Glomerular visceral epithelial cell (primary cell): Measurements from ENCODE around the gene PTPN1.
"Not testable (repeated sequence)": the region's sequence is repeated elsewhere in the genome, so short reads cannot be mapped to it uniquely, and the experiment has no call there.

Experiments used
- DNase-seq: peaks from one replicate; pipeline ENCODE4 v3.0.0-alpha.2; 2016; ENCODE audit errors: extremely low spot score

Gene PTPN1

DNA sequence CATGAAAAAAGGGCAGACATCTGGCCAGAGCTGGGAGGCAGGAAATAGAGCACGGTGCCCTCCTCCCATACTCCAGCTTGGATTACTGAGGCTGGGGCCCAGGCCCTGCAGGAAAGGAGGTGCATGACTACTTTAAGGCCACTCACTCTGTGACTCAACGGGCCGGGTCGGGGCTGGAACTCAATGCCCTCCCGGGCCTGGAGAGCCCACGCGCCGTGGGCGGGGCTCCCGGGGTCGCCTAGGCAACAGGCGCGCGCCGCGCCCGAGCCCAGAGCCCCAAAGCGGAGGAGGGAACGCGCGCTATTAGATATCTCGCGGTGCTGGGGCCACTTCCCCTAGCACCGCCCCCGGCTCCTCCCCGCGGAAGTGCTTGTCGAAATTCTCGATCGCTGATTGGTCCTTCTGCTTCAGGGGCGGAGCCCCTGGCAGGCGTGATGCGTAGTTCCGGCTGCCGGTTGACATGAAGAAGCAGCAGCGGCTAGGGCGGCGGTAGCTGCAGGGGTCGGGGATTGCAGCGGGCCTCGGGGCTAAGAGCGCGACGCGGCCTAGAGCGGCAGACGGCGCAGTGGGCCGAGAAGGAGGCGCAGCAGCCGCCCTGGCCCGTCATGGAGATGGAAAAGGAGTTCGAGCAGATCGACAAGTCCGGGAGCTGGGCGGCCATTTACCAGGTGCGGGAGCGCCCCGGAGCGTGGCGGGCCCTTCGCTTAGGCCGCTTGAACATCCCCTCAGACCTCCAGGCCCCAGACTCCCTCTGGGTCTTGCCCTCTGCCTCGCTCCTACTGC, at the start of gene PTPN1:
Gene PTPN1, plus strand, starts transcription at position 461 of the 783 bp plus-strand sequence. Its CDS starts 145 bp downstream, at position 606.
- peak; percentile 100 for DNase-seq

DNA sequence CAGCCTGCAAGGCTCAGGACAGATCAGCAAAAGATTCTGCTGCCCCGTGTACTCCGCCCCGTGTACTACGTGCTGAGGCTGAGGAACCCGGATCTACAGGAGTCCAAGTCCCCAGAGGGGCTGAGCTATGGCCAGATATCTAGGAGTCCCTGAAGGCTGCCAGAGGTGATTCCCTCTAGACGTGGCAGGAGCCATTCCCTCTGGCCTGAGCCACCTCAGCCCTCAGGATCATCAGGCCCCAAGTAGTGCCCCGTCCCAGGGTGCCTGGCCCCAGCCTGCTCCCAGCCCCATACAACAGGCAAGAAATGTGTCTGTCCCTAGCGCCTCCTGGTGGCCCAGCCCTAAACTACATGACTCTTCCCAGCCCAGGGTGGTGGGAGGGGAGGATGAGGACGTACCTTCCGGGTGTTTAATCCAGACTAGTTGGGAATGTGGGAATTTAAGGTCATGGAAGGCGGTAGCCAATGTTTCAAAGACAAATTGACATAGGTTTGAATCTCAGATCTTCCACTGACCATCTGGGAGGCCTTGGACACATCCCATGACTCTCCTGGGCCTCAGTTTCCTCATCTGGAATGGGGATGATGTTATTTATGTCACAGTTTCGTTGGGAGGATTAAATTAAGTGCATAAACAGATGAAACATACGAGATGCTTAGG, 49.4 kb upstream of the PTPN1 start:
- DNase-seq, result peak; percentile 88

DNA sequence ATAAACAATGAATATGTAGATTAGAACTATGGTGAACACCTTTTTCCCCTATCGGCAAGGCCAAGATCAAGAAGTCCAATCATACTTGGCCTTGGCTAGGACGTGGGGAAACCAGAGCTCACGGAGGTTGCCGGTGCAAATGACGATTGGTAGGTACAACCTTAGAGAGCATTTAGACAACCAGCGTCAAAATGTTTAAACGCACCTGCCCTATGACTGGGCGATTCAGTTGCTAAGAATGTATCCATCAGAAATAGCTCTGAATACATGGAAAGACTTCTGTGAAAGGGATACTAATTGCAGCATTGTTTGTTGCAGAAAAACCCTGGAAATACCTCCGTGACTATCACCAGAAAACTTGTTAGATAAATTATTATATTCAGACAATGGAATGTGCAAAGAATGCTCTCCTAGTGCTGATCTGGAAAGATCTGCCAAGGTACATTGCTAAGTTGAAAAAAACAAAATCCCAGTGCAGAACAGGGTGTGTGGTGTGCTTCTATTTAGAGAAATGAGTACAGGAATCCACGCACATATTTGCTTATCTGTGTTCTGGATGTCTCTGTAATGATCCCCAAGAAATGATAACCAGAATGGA, 48.0 kb upstream of the PTPN1 start:
- no peak for DNase-seq

DNA sequence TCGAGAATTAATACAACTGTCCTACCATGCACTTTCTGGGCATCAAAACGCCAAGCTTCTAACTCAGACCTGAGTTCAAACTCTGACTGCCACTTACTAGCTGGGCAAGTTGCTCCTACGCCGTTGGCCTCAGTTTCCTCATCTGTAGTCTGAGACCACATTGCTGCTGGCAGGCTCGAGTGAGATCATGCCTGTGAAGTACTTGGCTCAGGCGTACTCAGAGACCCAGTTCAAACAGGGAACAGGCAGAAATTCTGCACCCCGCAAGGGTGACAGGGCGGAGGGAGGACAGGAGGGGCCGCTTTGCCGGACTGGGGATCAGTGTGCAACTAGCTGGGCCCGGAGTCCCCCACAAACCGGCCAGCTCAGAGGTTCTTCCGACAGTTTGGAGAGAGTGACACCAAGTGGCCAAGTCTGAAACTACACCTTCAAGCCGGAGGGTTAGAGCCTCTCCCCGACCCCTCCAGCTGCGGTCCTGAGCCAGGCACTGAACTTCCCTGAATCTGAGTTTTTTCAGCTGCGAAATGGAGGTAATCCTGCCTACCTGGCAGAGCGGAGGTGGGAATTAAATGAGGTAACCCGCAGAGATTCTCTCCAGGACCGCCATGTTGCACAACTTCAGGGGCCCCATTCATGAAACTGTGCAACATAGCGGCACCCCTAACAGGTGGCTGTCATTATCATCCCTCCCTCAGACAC, 46.0 kb upstream of the PTPN1 start:
- DNase-seq, result peak; percentile 72

DNA sequence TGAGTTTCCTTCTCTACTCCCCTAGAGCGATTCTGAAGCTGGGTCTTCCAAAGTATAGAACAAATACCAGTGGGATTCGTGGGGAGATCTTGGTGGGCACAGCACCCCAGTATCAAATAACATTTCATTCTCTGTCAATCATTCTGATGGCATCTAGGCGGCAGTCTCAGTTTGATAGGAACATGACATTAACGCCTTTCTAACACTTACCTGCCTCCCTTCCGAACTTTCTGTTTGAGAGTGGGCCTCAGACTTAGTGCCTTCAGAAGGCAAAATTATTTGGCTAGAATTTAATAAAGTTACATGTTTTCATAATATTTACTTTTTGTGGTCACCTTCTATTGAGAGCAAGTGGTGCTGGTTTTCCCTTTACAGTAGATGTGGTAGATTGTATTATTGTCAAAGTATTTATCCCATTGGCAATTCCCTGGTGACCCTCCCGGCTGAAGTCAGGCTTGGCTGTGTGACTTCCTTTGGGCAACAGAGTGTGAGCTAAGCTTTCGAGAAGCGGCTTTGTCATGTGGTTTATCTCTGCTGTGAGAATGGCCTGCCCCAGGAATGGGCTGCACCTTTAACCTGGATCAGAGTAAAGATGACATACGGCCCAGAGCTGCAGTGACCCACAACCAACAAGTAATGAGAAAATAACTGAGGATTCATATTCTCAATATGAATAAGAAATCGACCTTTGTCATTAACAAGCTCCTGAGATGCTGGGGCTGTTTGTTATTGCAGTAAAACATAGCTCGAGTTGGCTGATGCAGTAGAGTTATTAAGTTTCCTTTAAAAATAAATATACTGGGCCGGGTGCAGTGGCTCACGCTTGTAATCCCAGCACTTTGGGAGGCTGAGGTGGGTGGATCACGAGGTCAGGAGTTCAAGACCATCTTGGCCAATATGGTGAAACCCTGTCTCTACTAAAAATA, 45.2 kb upstream of the PTPN1 start:
- DNase-seq, result no peak

DNA sequence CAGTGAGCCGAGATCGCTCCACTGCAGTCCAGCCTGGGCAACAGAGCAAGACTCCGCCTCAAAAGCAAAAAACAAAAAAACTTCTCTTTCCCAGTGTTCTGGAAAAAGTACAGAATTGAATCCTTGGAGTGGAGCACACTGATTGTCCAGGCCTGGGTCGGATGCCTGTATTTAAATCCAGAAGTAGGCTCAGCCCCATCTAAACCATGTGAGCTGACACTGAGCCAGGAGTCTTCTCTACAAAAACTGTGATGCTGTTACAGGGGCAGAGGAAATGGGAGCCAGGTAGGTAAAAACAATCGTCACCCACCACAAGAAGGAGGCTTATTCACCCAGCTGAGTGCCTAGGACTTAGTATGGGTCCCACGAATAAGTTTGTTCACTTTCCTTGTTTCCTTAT, 43.0 kb upstream of the PTPN1 start:
- DNase-seq, result no peak

DNA sequence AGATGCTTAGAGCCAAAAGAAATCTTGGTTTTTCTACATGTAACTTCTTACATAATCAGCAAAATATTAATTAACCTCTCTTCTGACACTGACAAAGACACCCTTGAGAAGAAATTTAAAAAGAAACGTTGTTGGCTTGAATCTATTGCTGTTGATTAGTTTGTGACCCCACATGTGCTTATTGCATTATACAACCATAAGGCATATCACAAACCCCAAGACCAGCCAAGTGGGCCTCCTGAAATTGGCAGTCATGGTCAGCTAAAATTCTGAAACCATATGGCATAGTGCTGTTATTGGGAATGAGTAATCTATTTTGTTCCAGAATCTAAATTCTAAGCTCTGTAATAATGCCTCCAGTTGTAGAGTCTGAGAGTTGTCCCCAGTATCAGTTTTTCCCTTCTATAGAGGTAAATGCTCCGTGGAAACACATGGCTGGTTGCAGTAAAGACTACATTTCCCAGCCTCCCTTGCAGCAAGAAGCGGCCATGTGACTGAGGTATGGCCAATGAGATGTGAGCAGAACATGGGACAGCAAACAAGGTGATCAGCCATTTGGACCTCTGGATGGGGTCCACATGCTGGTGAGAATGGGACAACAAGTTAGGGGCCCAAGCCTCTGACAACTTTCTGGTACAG, 42.3 kb upstream of the PTPN1 start:
- DNase-seq, result no peak

DNA sequence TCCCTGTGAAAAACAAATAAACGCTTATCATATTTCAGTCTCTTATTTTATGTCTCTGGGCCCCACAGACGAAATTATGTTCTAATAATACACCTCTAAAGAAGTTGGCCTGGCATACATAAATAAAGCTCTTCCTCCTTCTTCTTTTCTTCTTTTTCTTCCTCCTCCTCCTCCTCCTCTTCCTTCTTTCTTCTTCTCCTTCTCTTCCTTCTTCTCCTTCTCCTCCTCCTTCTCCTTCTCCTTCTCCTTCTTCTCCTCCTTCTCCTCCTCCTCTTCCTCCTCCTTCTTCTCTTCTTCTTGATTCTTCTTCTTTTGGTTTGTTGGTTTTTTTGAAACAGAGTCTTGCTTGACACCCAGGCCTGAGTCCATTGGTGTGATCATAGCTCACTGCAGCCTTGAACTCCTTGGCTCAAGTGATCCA, 41.8 kb upstream of the PTPN1 start:
- DNase-seq, result no peak

DNA sequence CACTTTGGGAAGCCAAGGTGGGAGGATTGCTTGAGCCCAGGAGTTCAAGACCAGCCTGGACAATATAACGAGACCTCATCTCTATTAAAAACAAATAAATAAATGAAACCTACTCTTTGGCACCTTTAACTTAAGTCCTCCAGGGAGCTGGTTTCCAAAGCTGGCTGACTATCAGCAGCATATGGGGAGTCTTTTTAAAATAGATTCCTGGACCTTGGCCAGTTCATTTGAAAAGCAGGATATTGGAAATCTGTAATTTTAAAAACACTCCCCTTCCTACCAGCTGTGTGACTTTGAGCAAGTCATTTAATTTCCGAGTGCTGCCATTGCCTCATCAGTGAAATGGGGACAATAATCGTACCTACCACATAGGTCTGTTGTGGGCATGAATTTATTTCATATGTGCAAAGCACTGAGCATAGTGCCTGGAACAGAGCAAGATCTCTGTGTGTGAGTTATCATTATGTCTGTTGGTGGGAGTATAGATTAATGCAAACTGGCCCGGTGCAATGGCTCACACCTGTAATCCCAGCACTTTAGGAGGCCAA, 40.9 kb upstream of the PTPN1 start:
- no peak for DNase-seq

DNA sequence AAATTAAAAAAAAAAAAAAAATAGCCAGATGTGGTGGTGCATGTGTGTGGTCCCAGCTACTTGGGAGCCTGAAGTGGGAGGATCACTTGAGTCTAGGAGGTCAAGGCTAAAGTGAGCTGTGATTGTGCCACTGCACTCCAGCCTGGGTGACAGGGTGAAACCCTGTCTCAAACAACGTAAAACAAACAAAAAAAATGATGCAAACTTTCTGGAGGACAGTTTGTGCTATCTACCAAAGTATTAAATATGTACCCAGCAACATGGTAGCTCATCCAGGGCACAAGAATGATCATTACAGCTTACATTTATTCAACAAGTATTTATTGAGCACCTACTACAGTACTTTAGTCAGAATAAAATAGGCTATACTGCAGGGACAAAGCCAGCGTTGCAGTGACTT, 40.4 kb upstream of the PTPN1 start:
- DNase-seq, result no peak

DNA sequence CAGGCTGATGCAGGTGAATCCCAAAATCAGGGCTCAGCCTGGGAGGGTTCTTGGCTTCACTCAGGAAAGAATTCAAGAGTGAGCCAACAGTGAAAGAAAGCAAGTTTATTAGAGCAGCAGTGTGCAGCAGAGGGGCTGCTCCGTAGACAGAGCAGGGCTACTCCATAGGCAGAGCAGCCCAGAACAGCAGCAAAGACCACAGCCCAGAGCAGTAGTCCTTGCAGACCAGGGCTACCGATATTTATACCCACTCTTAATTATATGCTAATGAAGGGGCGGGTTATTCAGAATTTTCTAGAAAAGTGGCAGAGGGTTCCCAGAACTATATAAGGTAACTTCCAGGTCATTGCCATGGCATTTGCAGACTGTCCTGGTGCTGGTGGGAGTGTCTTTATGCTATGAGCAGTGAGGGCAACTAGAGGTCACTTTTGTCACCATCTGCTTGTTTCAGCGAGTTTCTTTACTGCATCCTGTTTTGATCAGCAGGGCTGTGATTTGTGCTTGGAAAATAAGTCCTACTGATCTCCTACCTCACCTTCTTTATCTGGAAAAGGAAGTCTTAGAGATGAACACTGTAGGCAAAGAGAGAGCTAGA, 39.8 kb upstream of the PTPN1 start:
- no peak for DNase-seq

DNA sequence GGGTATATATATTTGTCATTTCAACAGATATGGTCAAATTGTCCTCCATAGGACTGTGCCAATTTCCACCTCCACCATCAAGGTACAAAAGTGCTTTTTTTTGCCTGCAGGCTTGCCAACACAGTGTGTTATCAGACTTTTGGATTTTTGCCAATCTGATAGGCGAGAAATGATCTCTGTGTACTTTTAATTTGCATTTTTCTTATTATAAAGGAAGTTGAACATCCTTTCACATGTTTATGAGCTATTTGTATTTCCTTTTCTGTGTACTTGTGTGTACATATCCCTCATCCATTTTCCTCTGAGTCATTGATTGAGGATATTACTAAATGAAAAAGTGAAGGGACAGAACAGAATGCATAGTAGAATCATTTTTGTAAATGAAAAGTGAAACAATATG, 39.0 kb upstream of the PTPN1 start:
- DNase-seq, result no peak

DNA sequence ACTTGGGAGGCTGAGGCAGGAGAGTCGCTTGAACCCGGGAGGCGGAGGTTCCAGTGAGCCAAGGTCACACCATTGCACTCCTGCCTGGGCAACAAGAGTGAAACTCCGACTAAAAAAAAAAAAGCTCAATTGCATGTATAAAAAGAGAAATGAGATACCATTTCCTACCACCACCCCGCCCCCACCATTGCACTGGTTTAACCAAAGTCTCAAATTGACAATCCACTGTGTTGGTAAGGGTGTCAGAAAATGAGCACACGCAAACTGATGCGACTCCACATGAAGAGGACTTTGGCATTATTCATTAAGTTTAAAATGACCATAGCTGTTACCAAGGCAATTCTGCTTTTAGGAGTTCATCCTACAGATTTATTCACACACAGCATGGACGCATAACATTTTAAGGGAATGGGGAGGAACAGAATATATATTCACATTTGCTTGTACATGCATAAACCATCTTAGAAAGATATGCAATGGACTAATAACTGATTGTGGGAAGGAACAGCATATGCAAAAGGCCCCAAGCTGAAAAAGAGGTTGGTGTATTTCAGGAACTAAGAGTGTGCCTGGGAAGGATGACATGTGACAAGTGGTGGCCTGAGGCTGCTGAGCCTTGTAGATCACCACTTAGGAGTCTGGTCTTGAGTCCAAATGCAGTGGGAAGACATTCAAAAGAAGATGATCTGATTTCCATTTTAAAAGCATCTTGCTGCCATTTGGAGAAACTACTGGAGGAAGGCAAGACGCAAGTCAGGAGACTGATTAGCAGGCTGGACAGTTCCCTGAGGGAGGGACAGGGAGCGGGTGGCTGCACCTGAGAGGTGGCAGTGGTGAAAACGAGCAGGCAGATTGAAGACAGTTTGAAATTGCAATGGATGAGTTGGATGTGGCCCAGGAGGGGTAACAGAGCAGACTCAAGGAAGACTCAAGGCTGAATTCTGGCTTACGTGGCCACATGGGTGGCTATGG, 37.2 kb upstream of the PTPN1 start:
- no peak for DNase-seq

DNA sequence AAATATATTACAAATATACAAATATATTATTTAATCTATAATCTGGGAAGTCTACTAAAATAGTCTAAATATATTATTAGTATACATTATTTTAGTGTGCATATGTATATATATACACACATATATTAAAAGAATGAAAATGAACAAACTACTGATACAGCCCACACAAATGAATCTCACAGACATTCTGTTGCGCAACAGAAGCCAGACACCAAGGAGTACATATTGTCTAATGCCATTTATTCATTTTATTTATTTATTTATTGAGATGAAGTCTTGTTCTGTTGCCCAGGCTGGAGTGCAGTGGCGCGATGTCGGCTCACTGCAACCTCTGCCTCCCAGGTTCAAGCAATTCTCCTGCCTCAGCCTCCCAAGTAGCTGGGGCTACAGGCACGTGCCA, 35.8 kb upstream of the PTPN1 start:
- DNase-seq, result not testable (repeated sequence)

DNA sequence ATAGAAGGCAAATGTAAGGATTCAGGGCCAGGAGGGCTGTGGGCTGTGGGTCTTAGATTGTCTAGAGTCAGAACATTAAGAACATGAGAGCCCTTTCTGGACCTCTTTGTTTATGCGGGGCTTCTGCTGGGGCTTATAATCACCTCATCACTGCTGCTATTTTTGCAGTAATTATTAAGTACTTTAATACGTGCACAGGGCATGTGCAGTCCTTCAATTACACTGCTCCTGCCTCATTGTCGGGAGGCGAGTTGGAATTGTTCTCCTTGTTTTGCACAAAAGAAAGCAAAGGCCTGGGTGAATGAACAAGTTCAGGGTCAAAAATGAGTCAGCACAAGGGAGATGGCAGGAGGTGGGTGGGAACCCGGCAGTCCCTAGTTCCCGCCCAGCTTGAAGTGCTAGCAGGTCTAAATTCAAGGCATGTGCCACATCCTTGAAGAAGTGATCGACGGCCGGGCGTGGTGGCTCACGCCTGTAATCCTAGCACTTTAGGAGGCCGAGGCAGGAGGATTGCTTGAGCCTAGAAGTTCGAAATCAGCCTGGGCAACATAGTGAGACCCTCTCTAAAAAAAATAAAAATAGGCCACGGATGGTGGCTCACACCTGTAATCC, 34.4 kb upstream of the PTPN1 start:
- peak; percentile 57 for DNase-seq

DNA sequence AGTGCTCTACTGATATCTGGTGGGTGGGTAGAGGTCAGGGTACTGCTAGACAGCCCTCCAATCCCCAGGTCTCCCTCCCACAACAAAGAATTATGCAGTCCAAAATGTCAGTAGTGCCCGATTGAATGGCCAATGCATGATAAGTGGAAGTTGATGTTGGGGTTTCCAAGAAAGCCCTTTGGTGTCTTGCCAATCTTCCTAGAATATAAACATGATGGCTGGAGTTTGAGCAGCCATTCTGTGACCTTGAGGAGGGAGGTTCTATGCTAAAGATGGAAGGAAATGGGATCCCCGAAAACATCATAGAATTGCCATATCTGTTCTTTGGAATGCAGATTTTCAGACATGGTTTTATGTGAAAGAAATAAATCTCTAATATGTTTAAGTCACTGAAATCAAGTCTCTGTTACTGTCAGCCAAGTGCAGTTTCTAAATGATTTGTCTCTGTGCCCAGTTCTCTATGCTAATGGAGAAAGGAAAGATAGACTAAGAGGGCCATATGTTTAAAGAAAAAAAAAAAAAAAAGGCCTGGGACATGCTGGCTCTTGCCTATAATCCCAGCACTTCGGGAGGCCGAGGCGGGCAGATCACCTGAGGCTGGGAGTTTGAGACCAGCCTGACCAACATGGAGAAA, 32.8 kb upstream of the PTPN1 start:
- DNase-seq, result no peak

DNA sequence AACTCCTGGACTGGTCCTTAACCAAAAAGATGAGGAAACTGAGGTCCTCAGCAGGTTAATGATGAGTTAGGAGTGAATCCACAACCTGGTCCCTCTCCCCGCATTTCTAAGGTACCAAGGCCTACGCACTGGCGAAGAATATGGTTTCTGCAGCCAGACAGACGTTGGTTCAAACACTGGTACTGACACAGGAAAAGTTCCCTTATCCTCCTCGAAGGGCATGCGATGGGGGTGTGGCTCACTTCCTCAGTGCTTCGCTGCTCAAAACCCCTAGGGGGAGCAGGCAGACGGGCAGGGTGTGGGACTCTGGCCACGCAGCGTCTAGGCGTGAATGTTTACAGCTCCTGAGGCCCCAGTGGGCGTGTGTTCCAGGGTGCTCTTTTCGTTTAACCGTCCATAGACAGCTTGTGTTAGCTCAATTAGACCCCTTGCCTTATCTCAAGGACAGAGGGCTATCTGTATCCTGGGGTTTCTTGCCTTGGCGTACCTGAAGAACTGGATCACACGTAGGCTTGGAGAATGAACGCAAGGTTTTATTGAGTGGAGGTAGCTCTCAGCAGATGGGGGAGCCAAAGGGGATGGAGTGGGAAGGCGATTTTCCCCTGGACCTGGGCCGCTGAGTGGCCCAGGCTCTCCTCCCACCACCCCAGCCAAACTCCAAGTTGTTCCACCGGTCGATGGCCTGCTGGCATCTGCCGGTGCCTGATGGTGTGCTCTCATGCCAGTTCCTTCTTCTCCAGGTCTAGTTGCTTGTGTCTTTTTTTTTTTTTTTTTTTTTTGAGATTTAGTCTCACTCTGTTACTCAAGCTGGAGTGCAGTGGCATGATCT, 31.8 kb upstream of the PTPN1 start:
- peak; percentile 56 for DNase-seq
